HG03520 (cell line): ENCODE measurements around the gene MYRF.

Experiments
- ATAC-seq: cut with Tn5 transposase; IDR thresholded peaks from one replicate; pipeline ENCODE4 v1.9.1; 2021; ENCODE audit warnings: mild to moderate bottlenecking, moderate library complexity; ENCODE audit not compliant: unreplicated experiment

The MYRF gene

DNA sequence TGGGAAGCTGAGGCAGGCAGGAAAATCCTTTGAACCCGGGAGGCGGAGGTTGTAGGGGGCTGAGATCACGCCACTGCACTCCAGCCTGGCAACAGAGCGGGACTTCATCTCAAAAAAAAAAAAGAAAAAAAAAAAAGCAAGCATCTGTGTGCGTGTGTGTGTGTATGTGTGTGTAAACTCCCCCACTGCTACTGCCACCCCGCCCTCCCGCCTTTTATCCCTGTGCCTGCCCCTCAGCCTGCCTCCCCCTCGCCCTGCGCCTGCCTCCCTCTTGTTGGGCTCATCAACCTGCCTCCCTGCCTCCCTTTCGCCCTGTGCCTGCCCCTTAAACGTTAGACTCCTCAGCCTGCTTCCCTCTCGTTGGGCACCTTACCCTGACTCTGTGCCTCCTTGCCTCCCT, 22.0 kb downstream of the MYRF start:
- no peak for ATAC-seq

DNA sequence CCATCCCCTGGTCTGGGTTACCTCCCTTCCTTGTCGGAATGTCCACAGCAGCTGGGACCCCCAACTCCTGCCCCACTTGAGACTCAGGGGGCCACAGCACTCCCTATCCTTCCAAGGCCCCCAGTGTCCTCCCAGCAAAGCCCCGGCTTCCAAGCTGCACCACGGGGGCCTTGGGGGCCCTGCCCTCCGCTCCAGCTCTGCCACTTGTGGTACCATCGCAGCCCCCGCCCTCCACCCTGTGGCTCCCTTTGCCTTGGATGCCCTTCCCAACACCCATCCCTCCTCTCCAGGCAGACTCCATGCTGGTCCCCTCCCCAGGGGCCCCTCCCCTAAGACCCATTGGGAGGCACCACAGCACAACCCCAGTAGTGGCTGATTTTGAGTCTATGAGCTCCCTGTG, 22.7 kb downstream of the MYRF start:
- no peak for ATAC-seq

DNA sequence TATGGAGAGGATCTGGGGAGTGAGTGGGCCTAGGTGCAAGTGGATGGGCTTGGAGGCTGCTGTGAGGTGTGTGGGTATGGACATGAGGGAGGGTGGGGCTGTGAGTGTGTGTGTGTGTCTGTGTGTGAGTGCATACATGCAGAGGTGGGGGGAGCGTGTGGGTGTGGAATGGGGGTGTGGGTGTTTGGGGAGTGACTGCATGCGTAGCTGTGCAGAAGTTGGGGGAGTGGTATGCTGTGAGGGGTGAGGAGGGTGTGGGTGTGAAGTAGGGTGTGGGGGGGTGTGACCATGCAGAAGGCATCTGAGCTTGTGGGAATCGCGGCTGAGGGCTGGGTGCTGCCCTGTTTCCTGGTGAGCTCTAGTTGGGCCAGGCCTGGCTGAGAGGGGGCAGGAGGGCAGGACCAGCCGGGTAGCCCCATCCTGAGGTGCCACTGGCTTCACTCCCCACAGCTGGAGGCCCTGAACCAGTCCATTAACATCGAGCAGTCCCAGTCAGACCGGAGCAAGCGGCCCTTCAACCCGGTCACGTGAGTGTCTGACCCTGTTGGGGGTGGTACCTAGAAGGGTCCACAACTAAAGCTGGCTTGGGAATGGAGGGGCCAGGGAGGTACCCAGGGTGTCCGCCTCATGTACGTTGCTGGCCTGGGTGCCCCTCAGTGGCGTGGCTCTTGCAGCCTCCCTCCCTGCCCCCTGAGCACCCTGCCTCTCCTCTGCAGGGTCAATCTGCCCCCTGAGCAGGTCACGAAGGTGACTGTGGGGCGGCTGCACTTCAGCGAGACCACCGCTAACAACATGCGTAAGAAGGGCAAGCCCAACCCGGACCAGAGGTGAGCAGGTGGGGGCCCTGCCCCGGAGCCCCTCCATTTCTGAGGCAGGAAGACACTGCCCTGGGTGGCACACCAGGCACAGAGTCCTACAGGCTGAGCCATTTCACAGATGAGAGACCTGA, 23.4 kb downstream of the MYRF start:
- ATAC-seq: no peak

DNA sequence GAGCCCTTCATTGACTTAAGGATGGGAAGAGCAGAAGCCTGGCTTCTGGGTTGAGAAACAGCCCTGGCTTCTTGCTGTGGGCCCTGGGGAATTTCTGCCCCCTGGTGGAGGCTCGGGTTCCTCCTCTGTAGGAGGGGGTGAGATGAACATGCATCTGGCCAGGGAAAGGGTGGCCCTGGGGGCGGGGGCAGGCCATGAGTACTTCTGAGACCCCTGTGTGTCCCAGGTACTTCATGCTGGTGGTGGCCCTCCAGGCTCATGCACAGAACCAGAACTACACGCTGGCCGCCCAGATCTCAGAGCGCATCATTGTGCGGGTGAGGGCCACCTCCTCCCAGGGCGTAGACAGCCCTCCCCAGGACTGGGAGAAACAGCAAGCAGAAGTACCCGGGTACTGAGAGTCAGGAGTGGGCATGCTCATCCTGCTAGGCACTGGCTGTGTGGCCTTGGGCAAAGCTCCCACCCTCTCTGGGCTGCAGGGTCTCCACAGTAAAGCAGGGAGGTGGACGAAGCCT, 24.2 kb downstream of the MYRF start:
- no peak for ATAC-seq

DNA sequence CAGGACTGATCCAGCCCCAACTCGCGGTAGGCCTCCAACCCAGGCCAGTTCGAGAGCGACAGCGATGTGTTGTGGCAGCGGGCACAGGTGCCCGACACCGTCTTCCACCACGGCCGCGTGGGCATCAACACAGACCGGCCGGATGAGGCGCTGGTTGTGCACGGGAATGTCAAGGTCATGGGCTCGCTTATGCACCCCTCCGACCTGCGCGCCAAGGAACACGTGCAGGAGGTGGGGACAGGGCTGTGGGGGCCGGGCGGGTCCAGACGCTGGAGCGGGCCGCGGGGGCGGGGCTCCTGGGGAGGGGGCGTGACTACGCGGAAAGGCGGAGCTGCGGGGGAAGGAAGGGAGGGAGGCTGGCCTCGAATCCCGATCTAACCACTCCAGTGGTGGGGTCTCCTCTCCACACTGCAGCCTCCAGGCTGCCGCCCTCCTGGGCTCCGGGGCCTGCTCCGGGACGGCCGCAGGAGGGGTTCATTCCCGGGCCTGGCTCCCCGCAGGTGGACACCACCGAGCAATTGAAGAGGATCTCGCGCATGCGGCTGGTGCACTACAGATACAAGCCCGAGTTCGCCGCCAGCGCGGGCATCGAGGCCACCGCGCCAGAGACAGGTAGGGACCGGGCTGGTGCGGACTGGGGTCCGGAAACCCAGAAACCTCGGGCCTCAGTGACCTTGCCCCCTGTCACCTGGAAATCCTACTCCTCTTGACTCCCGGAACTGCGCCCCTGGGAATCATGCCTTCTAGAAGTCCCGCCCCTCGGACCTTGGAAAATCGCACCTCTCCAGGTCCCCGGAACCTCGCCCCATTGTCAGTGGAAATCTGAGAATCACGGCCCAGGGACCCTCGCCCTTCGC, 25.0 kb downstream of the MYRF start:
- no peak for ATAC-seq

DNA sequence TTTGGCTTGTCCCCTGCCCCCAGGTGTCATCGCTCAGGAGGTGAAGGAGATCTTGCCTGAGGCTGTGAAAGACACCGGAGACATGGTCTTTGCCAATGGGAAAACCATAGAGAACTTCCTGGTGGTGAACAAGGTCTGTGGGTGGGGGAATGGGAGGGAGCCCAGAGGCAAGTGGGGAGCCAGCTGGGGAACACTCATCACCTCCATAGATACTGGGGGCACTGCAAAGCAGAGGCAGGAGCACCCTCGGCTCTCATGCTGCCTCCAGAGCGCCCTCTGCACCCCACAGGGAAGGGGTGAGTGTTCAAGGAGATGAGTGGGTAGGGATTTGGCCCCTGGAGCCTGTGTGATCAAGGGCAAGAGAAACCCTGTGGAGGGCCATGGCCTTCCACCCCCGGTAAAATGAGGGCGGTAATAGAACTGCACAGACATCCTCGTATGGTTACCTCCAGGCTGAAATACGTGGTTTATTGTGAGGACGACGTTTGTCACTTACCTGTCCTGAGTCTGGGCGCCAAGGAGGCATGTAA, 26.0 kb downstream of the MYRF start:
- ATAC-seq: no peak

DNA sequence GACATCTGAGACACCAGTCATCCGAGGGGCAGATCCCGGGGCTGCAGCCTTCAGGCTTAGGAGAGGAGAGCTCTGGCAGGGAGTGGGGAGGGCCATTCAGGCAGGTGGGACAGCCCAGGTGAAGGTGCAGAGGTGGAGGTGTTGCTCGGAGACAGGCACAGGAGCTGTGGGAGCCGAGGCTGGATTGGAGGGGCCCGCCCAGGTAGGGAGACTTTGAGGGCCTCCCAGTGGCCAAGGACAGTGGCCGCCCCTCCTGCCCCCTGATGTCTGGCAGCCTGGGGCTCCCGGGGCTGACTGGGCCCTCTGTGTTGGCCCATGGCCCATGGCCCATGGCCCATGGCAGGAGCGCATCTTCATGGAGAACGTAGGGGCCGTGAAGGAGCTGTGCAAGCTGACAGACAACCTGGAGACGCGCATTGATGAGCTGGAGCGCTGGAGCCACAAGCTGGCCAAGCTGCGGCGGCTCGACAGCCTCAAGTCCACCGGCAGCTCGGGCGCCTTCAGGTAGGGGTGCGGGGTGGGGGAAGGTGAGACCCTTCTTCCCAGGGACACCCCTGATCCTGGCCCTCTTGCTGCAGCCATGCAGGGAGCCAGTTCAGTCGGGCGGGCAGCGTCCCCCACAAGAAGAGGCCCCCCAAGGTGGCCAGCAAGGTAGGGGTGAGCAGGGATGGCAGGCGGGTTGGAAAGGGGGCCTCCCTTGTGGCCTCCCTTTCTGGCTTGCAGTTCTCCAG, 26.6 kb downstream of the MYRF start:
- ATAC-seq: no peak

DNA sequence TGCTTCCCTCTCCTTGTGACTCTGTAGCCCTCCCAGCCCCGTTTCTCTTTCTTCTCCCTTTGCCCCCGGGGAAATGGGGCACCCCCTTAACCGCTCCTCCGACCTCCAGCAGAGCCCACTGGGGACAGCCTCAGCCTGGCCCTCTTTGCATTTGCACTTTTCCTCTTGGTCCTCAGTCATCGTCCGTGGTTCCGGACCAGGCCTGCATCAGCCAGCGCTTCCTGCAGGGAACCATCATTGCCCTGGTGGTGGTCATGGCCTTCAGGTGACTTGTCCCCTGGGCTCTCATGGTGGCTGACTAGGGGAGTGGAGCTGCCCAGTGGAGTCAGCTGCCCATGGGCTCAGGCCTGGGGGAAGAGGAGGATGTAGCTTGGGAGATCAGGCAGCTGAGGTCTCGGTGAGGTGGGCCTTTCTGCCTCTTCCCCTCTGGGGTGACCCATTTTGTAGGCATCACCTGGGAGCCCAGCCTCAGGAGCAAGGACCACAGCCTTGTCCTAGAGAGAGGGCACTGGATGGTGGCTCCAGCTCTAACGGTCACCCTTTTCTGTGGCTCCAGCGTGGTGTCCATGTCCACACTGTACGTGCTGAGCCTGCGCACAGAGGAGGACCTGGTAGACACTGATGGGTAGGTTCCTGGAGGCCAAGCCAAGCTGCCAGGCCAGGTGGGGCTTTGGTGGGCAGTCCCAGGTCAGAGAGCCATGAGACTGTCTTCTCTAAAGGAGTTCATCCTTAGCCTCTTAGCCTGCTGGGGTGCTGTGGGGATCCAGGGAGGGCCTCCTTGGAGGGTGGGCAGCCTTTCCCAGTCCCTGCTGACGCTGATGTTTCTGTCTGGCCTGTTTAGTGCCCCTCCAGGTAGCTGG, 27.5 kb downstream of the MYRF start:
- no peak for ATAC-seq

DNA sequence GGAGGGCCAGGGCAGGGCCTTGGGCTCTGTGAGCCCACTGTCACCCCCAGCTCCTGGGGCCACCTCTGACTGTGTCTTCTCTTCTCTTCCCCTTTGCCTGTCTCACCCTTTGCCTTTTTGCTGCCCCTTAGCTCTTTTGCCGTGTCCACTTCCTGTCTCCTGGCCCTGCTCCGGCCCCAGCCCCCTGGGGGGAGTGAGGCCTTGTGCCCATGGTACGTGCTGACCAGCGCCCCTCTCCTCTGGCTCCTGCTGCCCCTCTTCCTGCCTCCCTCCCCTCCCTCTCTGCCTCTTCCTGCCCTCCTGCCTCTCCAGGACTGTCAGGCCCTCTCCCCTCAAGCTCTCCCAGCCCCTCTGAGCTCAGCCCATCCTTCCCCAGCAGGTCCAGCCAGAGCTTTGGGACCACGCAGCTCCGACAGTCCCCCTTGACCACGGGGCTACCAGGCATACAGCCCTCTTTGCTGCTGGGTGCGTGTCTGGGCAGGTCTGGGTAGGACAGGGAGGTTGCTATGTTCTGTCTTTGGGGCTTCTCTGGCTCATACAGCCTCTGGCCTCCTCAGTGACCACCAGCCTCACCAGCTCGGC, 28.2 kb downstream of the MYRF start:
- no peak for ATAC-seq

DNA sequence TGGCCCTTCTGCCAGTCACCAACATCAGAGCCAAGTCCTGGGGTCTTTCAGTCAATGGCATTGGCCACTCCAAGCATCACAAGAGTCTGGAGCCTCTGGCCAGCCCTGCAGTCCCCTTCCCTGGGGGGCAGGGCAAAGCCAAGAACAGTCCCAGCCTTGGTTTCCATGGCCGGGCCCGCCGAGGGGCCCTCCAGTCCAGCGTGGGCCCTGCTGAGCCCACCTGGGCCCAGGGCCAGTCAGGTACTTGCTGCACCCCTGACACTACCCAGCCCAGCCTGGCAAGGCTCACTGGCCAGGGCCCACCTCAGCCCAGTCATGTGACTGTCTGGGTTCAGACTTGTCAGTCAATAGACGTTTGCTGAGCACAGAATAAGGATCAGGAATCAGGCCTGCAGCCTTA, 29.1 kb downstream of the MYRF start:
- no peak for ATAC-seq

DNA sequence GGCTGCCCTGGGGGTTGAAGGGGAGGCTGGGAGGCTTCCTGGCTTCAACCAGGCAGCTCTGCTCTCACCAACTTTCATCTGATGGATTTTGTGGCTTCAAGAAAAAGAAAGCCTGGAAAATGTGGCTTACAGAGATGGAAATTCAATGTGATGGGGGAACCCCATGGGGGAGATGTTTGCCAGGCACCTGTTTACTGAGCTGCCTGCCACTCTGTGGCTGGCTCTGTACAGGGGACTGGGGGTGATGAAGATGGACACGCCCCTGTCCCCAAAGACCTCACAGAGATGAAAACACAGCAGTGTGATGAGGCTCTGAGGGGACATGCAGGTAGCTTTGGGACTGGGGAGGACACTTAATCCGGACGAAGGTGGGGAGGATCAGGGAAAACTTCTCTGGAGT, 29.9 kb downstream of the MYRF start:
- ATAC-seq: no peak

DNA sequence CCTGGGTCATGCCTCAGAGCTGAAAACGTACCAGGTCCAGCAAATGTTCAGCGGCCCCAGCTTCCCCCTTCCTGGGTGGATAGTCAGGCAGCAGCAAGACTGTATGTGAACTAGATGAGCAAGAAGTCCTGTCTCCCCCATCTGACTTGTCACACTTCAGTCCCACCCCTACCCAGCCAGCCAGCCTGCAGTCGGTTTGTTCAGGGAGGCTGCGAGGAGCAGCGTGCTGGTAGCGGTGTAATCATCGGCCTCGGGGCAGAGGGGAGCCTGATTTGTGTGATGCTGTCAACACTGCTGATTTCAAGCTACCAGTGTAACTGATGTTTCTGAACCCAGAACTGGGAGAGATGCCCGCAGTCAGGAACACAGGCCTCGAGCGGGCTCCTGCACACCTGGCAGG, 30.4 kb downstream of the MYRF start:
- ATAC-seq: no peak

DNA sequence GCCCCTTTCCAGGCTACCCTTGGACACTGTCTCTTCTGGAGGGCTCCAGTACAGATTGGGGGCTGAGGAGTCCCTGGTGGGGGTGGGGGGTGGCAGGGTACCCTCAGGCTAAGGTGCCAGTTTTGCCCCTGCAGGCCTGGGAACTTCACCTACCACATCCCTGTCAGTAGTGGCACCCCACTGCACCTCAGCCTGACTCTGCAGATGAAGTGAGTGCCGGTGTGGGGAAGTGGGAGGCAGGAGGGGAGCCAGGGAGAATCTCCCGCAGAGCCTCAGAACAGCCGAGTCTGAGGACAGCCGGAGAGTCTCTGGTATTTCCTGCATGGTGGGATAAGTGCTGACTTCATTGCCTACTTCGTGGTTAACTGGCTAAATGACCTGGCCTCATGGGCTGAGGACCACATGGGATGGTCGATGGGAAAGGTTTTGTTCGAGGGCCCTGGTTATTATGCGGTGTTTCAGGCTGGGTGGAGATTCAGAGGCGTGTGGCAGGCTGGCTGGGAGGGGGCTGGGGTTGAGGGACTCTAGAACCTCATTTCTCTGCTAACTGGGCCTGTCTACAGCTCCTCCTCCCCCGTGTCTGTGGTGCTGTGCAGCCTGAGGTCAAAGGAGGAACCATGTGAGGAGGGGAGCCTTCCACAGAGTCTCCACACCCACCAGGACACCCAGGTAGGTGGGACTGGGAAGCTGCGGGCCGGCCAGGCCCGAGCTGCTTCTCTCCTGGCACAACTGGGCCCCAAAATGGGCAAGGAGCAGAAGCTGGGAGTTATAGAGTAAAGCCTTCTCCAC, 31.5 kb downstream of the MYRF start:
- ATAC-seq: no peak

DNA sequence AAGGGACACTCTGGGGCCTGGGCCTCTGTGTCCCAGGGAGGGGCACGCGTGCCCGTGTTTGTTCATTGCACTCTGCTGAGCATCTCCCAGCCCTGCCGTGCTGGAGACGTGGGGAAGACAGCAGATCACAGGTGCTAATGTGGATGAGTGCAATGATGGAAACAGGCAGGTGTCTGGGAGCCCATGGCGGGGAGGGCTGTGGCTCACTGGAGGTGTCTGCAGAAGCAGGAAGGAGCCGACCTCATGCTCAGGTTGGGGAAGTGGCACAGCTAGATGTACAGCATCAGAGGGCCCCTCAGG, 32.0 kb downstream of the MYRF start:
- ATAC-seq: no peak

DNA sequence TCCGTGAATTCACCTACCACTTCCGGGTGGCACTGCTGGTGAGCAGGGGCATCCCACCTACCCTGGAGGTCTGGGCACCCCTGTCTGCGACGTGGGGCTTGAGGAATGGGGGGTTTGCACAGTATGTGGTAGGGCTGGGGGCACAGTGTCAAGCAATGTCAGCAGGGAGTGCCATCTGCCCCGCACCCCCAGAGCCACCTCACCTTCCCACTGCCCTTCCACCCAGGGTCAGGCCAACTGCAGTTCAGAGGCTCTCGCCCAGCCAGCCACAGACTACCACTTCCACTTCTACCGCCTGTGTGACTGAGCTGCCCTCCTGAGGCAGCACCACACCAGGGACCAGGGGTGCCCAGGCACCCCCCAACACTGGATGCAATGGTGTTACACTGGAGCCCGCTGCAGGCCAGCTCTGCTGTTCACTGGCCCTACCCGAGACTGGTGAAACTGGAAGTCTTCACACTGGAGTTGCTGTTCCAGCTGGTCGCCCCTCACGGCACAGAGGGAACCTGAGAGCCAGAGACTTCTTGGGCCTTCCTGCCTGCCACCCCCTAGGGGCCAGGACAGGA, 33.5 kb downstream of the MYRF start:
- ATAC-seq: no peak

DNA sequence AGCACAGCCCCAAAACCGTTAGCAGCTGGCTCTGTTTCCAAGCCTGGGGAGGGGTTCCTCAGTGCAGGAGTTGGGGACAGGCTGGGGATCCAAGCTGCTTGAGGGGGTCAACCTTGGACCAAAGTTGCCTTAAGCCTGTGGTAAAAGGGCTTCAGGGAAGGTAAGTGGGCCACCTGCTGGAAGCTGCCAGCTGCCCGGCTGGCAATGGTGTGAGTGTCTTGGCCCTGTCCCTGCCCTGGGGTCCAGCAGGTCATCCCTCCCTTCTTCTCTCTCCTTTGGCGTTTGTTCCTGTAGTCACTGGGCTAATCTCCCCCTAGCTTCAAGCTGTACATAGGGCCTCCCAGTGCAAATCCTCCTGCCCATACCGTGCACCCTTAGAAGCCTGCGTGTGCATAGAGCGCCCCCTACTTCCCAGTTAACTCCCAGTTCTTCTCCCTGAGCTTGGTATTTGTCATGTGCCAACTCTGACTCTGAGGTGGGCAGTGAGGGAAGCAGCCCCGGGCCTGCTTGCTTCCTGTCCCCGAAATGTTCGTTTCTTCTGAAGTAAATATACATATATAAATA, 35.6 kb downstream of the MYRF start:
- ATAC-seq: no peak

DNA sequence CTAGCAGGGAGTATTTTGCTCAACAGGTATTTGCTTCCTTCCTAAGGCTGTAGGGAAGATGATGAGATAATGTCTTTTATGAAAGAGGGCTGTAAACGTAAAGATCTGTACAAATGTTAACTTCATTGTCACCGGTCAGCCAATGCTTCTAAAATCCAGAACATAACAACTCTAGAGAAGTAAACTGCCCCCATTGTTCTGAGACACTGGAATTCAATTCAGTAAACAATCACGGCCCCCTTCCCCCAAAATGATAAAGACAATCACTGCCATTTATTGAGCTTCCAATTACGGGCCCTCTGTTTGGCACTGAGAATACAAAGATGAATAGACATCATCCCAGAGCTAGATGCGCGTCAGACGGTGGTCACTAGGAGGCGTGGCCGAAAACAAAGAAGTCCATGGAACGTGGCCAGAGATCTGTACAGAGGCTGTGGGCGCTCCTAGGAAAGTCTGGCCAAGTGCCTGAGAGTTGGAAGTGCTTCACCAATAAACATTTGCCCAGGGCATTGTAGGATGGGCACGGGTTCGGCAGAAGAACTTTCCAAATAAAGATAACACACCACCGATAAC, 39.4 kb downstream of the MYRF start:
- ATAC-seq: no peak
